GM12892 (cell line): ENCODE data around the gene PIGX.

Source experiments
- POLR2A ChIP-seq: IDR thresholded peaks from 2 replicates; pipeline ENCODE4 v1.6.1; 2011; ENCODE audit warnings: low read depth, low read length, control low read depth
- POLR2AphosphoS5 ChIP-seq: IDR thresholded peaks from 2 replicates; pipeline ENCODE4 v1.6.1; 2011; ENCODE audit warnings: low read depth, low read length, control low read depth
- TAF1 ChIP-seq: IDR thresholded peaks from 2 replicates; pipeline ENCODE4 v1.6.1; 2011; ENCODE audit warnings: low read depth, mild to moderate bottlenecking, control low read depth, low read length, borderline replicate concordance

DNA sequence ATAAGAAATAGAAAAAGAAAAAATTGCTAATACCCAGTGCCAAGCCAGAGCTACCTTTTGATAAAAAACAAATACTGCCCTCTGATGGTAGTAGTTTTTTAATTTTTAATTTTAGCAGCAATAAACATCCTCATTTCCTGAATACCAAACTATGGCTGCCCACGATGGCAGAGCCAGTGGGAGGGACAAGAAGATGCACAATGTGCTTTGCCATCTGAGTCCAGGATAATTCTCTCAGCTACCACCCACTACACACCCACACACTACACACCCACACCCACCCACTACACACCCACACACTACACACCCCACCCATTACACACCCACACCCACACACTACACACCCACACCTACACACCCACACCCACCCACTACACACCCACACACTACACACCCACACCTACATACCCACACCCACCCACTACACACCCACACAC lies 18.0 kb upstream of the PIGX start:
- TF ChIP-seq POLR2AphosphoS5 (no peak), POLR2A (no peak), TAF1 (no peak)
